ENCODE measurements around the gene B3GALT2.
A peak's percentile ranks its signal among the peaks of the same experiment; 100 is the strongest.
"Not testable (repeated sequence)": the region's sequence is repeated elsewhere in the genome, so short reads cannot be mapped to it uniquely, and the experiment has no call there.

The B3GALT2 gene, protein sequence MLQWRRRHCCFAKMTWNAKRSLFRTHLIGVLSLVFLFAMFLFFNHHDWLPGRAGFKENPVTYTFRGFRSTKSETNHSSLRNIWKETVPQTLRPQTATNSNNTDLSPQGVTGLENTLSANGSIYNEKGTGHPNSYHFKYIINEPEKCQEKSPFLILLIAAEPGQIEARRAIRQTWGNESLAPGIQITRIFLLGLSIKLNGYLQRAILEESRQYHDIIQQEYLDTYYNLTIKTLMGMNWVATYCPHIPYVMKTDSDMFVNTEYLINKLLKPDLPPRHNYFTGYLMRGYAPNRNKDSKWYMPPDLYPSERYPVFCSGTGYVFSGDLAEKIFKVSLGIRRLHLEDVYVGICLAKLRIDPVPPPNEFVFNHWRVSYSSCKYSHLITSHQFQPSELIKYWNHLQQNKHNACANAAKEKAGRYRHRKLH

DNA sequence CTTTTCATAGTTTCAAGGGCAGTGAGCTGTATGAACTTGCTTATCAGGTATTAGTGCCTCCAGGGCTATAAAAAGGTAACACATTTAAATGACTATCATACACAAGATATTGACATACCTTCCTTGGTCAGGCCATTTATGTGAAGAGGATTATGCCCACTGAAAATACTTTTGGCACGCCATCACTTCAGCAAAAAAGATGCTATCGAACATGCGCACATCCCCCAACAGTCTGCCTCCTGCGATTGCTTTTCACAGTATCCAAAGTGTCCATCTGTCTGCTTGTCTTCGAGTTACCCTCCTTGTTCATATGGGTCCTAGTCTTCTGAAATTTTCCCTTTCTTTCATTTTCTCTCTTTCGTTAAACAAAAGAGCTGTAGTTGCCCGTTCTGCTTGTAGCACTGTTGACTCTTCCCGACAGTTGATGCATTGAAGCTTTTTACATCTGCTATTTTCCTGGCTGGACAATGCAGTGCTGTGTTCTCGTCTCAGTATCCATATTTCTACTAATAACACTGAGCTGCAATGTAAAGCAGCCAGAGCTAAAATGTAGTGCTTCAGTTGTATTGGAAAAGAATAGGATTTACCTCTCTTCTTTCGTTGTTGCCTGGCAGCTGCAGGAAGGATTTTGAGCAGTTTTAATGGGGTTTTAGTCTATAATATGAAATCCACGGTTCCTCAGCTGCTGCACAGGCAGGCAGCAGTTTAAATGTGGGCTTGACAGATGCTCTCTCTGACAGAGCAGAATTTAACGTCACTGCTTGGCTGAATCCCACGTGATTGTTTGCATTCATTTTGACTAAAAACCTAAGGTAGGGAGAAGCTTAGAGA is at the start of gene B3GALT2:
Gene B3GALT2, minus strand, starts transcription at position 713 of the 831 bp plus-strand sequence. CDS start 5,051 bp downstream, outside the sequence.
- DNase-seq (ENCODE audit: low spot score): no peak
- no peak for FAIRE-seq

- DNase-seq (ENCODE audit: low spot score) (no peak), FAIRE-seq (no peak)
Measured at GRCh38 chr1:193234530-193234929, 48.1 kb upstream of the B3GALT2 start.

DNA sequence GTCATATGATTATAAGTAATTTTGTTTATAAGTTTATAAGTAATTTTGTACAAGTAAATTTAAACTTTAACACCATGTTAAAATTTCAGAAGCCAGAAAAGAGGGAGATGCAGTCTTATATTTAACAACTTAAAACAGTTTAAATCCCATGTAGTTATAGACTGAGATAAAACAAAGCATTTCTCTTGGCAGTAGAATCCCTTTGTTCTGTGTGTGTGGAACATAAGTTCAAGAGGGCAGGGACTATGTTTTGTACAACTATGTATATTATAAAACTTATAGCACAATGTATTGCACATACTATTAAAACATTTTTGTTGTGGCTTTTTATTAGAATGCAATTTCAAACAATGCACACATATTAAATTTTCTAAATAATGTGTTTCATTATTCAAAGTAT is 44.7 kb upstream of the B3GALT2 start:
- peak; percentile 40 for FAIRE-seq
- DNase-seq (ENCODE audit: low spot score): not testable (repeated sequence)

- FAIRE-seq: no peak
Measured at GRCh38 chr1:193229136-193229535, 42.7 kb upstream of the B3GALT2 start.

DNA sequence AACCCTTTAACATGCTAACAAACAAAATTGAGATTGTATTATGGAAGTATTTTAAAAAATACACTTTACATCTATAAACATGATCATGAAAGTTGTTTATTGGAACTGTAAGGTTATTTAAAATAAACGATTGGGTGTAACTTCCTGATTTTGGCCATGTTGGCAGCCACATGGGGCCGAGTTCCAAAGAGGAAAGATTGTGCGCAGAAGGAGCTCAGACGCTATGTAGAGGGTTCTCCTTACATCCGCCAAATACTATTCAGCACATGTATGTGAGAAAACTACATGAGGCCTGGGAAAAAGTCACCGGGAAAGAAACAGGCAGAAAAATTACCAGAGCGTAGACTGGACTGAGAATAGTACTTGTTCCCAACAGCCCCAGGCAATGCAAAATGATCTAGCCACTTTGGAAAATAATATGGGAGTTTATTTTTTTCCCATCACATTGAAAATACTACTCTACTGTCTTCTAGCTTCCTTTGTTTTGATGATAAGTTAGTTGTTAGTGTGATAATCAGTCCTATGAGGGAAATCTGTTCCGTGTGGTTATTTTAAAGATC is 35.7 kb upstream of the B3GALT2 start:
- FAIRE-seq (no peak), DNase-seq (ENCODE audit: low spot score) (no peak)

More at GRCh38 chr1:193229136-193229535, 42.7 kb upstream of the B3GALT2 start:
- DNase-seq (ENCODE audit: low spot score): no peak

GRCh38 chr1:193221651-193222050 is 35.2 kb upstream of the B3GALT2 start:
- FAIRE-seq (no peak), DNase-seq (ENCODE audit: low spot score) (no peak)

- FAIRE-seq: no peak
- no peak for DNase-seq (ENCODE audit: low spot score)
Measured at GRCh38 chr1:193219391-193219790, 33.0 kb upstream of the B3GALT2 start.

DNA sequence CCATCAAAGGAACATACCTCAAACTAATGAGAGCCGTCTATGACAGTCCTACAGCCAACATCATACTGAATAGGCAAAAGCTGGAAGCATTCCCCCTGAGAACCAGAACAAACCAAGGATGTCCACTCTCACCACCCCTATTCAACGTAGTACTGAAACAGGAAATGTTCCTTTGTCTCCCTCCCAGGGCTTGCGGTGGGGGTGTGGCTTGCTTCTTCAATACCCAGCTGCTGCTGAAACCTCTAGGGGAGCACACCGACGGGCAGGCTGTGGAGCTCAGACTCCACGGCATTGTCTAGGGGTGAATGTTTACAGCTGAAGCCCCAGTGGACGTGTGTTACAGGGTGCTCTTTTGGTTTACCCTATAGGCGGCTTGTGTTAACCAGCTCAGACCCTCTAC is 30.5 kb upstream of the B3GALT2 start:
- FAIRE-seq: no peak
- DNase-seq (ENCODE audit: low spot score): no peak

GRCh38 chr1:193213998-193214397 is 27.6 kb upstream of the B3GALT2 start:
- DNase-seq (ENCODE audit: low spot score) (no peak), FAIRE-seq (no peak)

GRCh38 chr1:193212637-193213036 is 26.2 kb upstream of the B3GALT2 start:
- no peak for FAIRE-seq
- no peak for DNase-seq (ENCODE audit: low spot score)

DNA sequence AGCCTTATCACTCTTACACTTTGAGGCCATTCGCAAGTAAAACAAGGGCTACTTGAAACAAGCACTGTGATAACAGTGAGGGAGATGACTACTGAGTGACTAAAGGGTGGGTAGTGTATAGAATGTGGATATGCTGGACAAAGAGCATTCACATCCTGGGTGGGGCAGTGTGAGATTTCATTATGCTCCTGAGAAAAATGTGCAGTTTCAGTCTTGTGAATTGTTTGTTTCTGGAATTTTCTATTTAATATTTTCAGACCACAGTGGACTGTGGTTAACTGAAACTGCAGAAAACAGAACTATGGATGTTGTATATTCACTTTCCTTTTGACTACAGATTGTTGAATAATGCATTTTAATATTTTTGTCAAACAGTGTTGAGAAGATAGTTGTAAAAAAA is 25.1 kb upstream of the B3GALT2 start:
- DNase-seq (ENCODE audit: low spot score) (peak; percentile 62), FAIRE-seq (peak; percentile 61)

DNA sequence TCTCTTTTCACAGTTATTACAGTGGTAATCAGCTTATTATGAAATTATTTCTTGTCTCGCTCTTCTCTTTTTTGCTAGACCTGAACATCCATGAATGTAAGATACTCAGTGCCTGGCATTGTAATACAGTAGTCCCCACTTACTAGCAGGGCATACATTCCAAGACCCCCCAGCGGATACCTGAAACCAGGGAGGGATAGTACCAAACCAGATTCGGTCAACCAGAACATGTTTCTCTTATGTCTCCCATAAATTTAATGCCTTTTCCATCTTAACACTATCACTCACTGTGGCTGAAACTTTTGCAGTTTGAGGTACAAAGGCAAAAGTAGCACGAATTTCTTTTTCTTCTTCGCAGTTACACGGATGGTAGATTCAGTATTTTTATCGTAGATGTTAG is 24.6 kb upstream of the B3GALT2 start:
- FAIRE-seq: no peak
- DNase-seq (ENCODE audit: low spot score): no peak

DNA sequence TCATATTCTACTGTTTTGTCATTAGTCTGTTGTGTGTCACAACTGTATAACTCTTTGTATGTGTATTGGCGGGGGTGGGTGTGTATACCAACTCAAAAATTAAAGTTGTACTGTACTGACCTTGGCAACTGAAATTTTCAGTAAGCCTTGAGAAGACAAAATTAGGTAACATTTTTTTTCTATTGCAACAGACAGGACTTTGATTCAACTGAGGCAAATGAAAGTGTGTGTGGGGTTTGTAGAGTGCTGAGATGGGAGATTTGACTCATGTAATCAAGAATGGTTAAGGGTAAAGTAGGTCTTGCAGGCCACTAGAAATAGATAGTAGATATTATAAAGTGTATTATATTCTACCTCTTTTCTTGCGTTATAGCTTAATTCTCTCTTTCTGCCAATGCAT is 14.6 kb upstream of the B3GALT2 start:
- FAIRE-seq (no peak), DNase-seq (ENCODE audit: low spot score) (no peak)

GRCh38 chr1:193199940-193200339 is 13.5 kb upstream of the B3GALT2 start:
- FAIRE-seq (no peak), DNase-seq (ENCODE audit: low spot score) (no peak)

DNA sequence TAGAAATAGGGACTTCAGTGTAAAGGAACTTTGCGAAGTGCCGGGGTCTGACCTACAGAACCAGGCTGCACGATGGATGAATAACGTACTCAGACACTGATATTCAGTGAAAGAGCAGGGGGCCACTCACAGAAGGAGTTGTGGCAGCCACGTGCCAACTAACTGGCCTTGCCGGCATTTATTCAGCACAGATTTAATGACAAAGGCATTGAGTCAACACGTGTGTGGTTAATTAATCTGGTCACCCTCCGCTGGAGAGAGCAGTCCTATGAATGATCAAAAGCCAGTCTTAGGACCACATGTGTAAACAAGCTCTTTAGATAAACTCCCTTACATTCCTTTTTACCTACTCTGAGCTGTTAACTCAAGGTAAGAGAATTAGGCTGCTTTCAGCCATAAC is 6.2 kb upstream of the B3GALT2 start:
- DNase-seq (ENCODE audit: low spot score): no peak
- FAIRE-seq: no peak

- no peak for DNase-seq (ENCODE audit: low spot score)
- FAIRE-seq: no peak
Measured at GRCh38 chr1:193190096-193190744, 3.8 kb upstream of the B3GALT2 start.

DNA sequence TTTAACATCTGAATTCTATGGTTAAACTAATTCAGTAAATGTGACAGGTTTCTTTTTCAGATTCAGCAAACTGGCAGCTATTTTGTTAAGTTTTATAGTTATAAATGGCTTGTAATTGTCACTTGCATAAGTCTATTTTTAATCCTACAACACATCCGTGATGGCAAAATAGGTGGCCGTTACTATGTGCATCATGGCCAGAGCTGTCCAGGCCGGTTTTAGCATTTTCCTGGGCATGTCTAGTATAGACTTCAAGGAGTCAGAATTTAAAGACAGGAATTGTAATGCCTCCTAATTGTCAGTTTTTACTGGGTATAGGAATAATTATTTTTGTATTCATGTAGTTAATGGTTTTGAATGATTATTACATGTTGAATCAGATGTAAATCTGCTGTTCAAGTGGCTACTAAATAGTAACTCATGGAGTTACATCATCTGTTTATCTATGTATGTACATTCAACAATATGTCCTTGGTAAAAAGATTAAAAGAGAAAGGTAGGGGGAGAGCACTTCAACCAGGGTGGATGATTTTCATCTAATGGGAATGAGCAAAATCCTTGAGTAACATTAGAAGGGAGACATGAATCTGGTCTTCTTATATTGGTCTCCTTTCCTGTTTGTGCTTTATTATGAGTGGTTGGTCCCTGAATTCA is 3.2 kb upstream of the B3GALT2 start:
- no peak for FAIRE-seq
- DNase-seq (ENCODE audit: low spot score): no peak

GRCh38 chr1:193188915-193189314 is 2.5 kb upstream of the B3GALT2 start:
- not testable (repeated sequence) for FAIRE-seq; DNase-seq (ENCODE audit: low spot score)

DNA sequence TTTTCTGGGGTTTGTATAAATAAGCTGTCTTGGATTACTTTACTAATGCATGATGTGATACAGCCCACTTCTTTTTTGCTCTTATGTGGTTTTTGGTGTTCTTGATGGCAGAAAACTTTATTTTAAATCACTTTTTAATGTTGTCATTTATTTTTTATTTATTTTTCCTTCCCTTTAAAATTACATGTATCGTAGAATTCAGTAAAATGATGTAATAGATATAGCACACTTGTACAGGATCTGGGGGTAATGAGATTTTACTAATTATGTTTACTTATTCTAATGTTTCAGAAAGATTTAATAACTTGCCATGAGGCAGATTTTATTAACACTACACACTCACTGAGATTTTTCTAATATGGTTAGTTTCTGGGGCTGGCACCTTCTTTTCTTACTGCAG is 701 bp upstream of the B3GALT2 start:
- FAIRE-seq (no peak), DNase-seq (ENCODE audit: low spot score) (no peak)

- no peak for FAIRE-seq
- no peak for DNase-seq (ENCODE audit: low spot score)
Measured at GRCh38 chr1:193185211-193185610, 1.2 kb downstream of the B3GALT2 start.

DNA sequence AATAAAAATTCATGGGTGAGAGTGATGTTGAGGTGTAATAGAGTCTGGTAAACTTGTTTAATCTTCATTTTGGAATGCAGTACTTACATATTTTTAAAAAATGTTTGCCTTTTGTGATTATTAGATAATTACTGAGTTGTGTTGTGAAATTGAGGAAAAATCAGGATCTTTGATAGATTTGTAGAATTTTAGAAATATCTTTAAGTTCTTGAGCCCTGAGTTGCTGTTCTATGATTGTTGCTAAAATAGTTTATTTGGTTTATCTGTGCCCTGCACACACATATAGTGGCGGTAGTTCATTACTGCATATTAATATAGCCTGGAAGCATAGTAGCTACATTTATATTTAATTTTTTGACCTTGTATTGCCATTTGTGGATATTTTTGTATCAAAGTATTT is 1.6 kb downstream of the B3GALT2 start:
- no peak for DNase-seq (ENCODE audit: low spot score)
- FAIRE-seq: no peak

Data from RCC 7860 (cell line).